GM18951 (cell line): ENCODE results near the gene DSCAML1.

Experiments used
- POLR2A ChIP-seq: IDR thresholded peaks from 4 replicates; pipeline ENCODE4 v1.6.1; 2011; ENCODE audit warnings: mild to moderate bottlenecking; ENCODE audit not compliant: insufficient read length, insufficient read depth; ENCODE audit errors: extremely low read depth
- in situ Hi-C: fragments of 300-500 bp; cut with MboI; formaldehyde crosslinking; loops from one replicate; pipeline ENCODE4 v1.12.0; 2022; ENCODE audit warnings: low sequenced_read_pairs, mixed read lengths, inconsistent platforms; ENCODE audit not compliant: unreplicated experiment

DSCAML1 gene

DNA sequence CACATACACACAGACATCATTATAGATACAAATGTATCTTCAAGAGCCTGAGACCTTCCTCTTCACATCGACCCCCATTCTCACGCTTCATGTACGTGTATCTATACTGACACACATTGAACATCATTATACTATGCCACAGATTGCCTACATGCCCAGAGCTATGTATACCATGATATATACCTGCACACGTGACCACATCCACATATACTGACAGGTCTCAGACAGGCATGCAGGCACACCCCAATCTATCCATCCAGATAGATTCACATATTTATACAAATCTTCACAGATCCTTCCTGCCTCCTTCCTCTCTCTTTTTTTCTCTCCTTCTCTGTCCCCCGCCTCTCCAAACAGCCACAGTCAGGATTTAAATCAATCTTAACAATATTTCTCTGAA, 329.2 kb downstream of the DSCAML1 start:
- no peak for TF ChIP-seq POLR2A

DNA sequence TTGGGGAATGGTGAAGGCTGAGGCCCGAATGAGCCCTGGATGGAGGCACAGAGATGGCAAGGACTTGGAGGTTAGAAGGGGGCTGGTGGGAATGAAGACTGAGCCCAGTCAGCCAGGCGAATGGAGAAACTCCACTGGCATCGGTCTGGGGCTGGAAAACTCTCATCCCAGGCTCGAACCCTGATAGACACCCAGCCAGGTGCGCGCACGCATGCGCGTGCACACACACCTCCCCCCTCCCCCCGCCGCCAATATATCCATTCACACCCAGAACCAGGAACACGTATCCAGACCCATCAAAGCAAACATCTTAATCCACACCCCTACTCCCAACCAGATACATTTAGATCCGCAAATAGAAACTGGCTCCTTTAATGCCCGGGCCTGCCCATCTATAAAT, 330.1 kb downstream of the DSCAML1 start:
- in situ Hi-C loops, result no loop called here
- no peak for TF ChIP-seq POLR2A

More for the DNA sequence above, 329.2 kb downstream of the DSCAML1 start:
- in situ Hi-C loops, result no loop called here

DNA sequence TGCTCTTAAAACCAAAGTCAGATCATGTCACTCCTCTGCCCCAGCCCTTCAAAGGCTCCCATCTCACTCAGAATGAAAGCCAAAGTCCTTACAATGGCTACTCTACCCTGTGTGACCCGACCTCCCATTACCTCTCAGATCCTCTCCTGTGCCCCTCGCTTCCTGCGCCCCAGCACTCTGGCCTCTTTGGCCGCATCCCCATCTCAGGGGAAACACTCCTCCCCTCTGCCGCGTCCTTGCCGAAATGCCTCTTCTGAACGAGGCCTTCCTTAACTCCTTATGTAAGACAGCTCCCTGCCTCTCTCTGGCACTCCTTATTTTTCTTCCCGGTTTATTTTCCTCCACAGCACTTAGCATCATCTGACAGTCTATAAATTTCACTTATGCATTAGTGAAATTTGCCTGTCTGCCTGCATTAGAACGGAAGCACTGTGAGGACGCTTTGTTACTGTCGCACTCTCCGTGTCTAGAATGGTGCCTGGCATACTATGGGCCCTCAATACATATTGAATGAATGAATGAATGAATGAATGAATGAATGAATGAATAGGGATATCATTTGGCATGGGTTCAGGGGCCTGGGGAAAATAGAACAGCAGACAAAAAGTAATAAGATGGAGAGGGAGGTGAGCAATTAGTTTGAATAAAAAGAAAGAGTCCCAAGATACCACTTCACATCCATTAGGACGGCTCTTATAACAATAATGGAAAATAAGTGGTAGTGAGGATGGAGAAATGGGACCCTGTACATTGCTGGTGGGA, 331.6 kb downstream of the DSCAML1 start:
- in situ Hi-C loops, result no loop called here
- TF ChIP-seq POLR2A, result no peak

DNA sequence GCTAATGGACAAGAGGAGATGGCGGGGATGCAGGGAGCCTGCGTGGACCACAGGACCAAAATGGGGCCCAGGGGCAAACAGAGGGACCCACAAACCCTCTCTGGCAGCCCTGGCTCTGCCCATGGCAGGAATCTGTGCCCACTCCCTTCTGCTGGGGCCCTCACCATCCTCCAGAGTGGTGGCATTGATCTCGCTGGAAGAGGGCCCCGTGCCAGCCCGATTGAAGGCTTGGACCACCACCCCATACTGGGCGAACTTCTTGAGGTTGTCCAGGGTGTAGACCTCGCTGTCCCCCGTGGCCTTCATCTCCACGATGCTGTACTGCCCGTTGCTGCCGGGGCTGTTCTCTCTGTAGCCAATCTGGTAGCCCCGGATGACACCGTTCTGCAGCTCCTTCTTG, 332.2 kb downstream of the DSCAML1 start:
- no peak for TF ChIP-seq POLR2A
- in situ Hi-C loops, result no loop called here

DNA sequence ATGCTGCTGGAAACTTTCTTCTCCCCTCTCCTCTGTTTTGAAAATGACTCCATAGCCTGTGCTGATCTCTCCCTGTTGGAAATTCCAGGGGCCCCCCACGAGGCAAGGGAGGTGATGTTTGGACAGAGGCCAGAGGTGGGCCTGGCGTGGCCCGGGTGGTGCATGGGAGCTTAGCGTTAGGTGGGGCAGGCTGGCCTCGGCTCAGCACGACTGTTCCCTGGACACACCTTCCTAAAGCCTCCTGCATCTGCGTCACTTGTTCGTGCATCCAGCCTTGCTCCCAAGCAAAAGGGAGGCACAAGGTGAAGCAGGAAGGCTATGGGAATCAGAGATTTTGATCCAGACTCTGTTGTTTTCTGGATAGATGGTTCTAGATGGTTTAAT, 334.2 kb downstream of the DSCAML1 start:
- in situ Hi-C loops, result no loop called here
- TF ChIP-seq POLR2A, result no peak

DNA sequence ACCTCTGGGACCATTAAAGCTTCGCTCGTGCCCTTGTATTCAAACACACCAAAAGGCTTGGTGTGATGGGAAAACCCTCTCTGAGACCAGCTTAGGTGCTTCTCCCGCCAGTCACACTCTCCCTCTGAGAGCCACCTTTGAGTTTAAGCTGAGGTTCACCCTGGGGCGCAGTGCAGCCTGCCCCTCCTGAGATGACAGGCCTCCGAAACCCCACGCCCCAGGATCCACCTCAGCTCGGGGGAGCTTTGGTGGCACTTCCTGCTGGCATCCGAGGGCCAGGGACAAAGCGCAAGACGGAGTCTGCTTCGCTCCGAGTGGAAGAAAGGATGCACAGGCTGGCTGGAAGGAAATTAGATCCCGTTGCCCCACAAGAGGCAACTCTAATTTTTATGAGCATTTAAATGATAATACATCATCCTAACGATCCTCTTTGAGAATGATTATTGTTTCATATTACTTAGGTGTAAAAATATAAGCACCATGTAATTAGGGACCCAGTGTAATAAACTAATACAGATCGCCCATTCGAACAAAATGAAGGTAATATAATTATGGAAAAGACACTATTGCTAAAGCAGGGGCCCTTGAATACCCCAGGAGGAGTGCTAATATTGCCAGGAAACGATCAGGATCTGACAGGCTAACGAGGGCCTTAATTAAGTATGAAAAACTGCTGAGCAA, 334.7 kb downstream of the DSCAML1 start:
- TF ChIP-seq POLR2A, result no peak
- in situ Hi-C loops, result no loop called here

DNA sequence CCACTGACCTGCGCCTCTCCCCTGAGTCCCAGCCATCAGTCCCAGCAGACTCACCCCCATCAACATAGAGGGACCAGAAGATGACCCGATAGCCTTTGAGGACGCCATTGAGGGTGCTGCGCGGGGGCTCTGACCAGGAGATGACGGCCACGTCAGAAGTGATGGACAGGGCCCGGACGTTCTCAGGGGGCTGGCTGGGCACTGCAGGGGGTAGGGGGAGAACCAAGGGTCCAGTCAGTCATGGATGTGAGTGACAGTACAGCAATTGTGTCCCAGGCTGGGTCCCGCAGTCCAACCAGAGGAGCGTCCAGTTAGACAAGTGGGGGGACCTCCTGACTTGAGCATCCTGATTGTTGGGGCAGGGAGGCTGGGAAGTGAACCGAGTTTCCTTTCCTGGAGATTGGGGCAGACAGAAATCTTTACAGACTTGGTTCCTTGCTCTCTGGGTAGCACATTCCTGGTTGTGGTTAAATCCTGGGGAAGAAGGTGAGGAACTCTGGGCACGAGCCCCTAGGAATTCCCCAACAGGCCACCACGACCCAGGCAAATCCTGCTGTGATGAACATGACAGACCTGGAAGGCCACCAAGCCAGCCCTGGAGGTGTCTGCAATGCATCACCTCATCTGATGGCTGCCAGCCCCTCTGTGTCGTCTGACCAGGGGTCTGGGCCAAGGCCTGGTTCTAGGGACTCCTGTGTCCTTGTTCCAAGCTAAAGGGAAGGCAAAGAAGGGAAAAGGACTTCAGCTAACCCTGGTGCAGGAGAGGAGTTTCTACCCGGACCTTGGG, 335.4 kb downstream of the DSCAML1 start:
- no peak for TF ChIP-seq POLR2A
- in situ Hi-C loops, result no loop called here

DNA sequence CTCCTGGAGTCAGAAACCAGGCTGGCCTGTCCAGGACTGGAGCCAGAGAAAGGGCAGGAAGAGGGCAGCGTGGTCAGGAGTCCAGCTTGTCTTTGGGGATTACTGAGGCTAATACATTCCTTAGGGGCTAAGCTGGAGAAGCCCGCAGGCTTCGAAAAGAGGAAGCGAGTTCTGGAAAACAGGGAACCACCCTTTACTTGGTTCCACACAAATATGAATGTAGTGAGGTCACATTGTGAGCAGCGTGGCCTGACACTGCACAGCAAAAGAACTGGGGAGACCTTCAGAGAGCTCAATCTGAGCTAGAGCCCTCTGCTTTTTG, 337.1 kb downstream of the DSCAML1 start:
- no peak for TF ChIP-seq POLR2A
- in situ Hi-C loops, result no loop called here

DNA sequence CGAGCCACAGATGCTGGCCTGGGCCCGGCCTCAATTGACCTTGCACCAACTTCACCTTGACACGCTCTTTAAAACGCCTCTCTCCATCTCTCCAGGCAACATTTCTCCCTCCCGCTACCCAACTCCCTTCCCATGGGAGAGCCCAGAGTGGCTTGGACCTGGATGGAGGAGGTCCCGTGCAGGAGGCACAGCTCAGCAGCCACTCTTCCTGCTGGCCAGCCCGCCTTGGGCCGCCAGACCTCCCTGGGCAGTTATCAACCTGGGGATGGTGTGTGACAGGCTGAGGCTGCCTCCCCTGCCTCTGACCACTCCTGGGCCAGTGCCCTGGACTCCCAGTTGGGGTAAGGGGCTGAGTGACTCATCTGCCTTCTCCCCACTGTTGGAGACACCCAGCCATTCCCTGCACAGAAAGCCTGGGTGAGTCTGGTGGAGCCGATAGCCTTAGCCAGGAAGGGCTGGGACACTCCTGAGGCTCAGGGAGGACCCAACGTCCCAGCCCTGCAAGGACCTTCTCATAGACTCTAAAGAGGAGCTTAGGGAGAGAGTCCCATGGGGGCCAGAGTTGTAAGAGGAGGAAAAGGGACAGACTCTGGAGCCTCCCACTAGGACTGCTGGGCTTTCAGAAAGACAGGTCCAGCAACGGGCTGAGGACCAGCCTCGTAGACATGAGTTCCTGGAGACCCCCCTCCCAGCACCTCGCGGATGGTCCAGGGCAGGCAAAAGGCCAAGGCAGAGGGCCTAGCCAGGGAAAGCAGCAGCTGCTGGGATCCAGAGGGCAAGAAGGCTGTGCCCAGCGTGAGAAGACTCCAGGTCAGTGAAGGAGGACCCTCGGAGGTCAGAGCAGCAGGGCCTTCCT, 337.7 kb downstream of the DSCAML1 start:
- in situ Hi-C loops, result no loop called here
- TF ChIP-seq POLR2A, result no peak

DNA sequence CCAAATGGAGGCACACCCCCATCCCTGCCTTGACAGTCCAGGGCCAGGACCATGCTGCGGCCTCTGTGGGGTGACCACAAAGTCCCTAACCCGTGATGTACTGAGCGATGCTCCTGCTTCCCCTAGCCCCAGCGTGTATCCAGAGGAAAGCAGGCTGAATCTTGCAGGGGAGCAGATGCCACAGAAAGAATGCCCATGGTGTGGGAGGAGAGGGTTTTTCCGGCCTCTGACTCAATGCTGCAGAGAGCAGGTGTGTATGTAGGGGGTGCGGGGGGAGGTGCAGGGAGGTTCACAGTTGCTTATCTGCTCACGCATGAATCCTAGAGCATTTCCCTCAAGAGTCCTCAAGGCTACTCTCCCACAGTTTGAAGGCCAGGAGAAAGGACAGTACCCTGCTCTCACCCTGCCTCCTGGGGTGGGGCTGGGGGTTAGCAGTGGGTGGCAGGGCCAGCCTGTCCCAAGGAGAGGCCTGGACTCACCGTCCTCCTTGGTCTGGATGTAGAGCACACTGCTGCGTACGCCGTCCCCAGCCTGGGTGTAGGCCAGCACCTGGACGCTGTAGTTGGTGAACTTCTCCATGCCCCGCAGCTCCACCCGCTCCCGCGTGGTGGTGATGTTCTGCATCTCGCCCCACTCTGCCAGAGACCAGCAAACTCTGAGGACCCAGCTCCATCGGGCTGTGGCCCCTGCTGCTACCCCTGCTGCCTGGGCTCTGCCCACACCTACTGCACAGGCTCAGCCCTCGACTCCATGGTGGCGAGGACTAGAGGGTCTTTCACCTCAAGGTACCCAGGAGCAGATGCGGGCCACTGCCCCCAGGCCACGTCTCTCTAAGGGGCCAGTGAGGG, 338.5 kb downstream of the DSCAML1 start:
- in situ Hi-C loops, result no loop called here
- TF ChIP-seq POLR2A, result no peak

DNA sequence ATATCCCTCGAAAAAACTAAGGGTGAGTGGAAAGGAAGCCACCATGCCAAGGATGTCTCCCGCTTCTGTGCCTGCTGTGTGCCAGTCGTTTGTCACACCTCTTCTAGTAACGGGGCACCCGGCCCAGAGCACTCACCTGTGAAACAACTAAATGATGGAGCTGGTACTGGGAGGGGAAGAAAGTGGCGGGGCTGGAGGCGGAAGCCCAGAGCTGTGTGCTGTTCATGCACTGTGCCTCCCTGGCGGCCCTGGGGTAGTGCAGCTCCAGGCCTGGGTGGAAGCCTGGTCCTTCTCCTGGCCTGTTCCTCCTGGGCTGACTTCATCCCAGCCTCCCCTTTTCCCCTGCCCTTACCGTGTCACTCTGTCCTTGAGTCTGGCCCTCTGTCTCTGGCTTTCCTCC, 339.2 kb downstream of the DSCAML1 start:
- in situ Hi-C loops, result no loop called here
- no peak for TF ChIP-seq POLR2A
